DMS53 treated with DMSO at 0.1 percent for 48 hours (cell line): Measurements from ENCODE around the gene TNC.

Source experiments
- DNase-seq: peaks from one replicate; lab custom pipeline; 2025; ENCODE audit not compliant: unreplicated experiment; lab: John Stamatoyannopoulos, UW

Gene TNC

DNA sequence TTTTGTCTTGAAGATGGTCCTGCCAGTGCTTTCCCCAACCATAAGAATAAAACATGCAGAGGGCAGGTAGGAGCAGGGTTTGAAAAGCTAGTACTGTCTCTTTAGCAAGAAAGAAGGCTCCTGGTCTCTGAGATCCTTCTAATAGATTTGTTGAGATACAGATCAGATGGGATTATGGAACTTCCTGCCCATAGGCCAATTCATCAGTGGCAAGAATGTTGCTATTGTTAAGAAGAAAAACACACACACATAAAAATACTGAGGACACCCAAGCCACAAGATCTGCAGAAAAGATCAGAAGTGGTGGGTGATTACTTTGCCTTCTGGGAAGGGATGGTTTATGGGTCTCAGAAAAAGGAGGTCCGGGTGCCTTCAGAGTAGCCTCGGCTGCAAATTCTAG lies 59.8 kb downstream of the TNC start:
- DNase-seq = no peak

DNA sequence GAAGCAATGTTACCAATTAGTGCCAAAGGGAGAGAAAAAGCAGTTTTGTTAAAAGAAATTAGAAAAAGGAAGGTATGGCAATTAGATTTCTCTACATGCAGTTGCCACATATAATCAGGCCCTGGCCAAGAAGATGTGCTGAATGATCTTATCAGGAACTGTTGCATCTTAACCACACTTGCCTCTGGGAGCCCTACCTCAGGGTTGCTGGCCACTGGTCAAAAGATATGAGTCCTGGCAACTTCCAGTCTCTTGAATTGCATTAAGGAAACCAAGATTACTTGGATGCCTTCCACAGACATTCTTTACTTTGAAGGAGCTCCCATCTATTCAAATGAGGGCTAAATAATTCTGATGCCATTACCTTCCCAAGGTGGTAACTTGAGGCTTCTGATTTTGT lies 60.4 kb downstream of the TNC start:
- no peak for DNase-seq

DNA sequence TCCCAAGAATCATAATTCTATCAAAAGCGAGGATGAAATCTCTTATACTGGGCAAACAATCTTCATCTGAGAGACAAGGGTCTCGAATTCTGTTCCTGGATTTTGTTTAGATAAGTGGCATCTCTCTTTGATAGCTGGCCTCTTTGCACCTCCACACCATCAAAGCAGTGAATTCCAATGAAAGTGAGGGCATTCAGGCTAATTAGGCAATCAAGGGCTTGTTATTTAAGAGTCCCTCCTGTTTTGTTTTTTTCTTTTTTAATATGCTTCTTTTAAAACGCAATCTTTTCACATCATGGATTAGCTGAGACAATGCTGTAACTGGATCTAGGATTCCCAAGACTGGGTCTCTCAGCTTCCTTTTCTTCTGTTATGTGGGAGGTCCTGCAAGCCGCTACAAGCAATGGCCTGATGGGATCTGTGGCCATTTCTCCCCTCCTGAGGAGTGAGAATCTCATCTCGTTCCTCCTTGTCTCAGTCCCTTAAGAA lies 67.9 kb downstream of the TNC start:
- no peak for DNase-seq

DNA sequence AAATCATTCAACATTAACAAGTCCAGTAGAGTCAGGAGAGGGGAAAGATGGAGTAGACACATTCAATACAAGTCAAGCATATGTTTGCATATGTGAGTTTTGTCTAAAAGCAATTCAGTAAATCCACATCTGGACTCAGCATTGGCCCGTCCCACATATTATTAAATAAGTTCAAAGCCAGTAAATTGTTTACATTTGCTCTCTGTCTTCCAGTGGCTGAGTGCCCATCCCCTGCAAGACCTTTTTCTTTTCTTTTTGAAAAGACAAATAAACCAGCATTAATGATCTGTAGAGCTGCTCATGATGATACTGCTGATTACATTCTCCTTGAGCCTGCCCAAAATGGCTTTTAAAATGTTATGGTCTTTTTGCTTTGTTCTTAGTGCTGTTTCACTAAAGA lies 71.1 kb downstream of the TNC start:
- no peak for DNase-seq

DNA sequence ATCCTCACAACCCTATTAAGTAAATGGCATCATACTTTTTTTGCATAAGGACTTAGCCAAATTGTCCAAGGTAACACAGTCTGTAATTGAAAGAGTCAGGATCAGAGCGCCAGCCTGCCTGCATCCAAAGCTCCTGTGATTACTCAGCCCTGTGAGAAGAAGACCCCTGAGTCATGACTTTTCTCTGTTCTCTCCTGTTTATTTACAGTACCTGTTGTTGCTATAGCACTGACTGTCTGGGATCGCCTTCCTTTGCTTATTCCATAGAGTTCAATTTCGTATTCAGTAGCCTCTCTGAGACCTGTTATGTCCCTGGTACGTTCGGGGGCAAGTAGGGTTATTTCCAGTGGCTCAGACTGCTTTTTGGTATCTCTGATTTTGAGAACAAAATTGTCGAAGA lies 71.8 kb downstream of the TNC start:
- DNase-seq = no peak

DNA sequence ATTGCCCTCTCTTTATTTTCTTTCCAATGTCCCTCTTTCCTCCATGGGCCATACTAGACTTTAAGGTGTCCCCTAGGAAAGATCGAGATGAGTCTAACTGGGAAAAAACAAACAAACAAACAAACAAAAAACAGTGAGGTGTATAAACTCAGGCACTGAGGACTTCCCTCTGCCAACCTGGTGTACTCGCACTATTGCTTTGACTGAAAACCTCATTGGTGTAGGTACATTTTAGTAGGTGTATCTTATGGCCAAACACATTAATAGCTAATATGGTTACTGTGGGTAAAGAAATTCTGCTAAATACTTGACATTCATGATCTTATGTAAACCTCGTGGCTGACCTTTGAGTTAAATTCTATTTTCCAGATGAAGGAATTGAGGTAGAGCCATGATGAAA lies 74.3 kb downstream of the TNC start:
- no peak for DNase-seq

DNA sequence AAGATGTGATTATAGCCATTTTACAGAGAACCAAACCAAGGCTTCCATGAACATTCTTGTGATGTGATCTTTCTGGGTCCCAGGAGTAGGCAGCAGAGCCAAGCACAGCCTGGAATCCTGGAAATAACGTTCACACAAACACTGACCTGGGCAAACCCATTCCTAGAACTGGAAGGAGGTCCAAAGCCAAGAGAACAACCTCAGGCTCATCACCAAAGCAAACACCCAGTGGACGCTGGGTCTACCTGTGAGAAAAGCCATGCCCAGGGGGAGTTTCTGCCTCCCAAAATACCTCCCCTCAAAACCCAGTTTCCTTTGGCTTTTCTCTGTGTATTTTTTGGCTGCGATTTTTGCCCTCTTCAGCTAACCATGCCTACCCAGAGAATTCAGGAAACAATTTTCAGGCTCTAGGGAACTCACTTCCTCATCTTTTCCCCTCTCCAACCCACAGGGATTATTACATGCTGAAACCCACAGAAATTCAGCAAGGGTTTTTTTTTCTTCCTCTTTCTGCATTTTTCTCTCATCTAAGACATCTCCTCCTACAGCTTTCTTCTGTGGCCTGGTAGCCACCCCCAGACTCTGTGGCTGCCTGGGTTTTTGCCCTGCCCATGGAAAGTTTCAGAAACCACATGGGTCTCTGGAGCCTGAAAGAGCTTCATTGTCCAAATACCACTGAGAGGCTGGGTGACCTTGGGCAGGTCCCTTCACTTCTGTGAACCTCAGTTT lies 75.0 kb downstream of the TNC start:
- DNase-seq = no peak

DNA sequence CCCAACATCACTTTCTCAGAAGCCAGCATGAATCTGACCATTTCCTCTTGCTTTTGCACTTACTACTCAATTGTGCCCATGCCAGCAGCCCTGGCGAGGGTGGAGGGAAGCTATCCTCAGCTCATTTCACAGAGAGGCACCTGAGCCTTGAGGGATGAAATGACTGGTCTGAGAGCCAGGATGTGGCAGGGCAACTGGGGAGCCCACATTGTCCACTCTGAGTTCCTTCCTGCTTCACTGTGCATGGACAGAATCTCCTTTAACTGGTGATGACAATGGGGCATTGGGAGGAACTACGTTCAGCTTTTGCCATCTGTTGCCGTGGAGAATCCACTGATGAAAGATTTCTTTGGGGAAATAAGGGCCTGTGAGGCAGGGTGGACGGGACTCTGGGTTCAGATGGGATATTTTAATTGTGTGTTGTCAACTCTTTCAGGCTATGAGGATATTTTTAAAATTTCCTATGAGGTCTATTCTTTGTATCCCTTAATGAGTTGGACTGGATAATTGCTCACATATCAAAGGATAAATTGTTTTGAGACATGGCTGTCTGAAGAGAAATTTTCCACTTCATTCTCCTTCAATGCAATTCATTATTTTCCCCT lies 78.3 kb downstream of the TNC start:
- no peak for DNase-seq

DNA sequence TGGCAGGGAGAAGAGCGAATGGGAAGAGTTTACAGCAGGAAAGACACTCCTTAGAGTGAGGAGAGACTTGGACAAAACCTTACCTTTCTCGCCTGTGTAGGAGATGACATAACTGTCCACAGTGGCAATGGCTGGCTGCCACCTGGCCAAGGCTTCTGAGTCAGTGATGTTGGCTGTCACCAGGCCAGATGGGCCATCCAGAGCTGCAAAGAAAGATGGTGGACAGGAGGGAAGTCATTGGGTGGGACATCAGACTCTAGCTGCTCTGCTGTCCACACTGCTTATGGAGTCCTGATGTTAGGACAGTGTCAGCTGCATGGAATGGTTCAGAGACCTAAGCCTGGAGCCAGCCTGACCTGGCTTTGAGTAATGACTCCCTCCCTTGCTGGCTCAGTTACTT lies 79.8 kb downstream of the TNC start:
- DNase-seq = no peak

DNA sequence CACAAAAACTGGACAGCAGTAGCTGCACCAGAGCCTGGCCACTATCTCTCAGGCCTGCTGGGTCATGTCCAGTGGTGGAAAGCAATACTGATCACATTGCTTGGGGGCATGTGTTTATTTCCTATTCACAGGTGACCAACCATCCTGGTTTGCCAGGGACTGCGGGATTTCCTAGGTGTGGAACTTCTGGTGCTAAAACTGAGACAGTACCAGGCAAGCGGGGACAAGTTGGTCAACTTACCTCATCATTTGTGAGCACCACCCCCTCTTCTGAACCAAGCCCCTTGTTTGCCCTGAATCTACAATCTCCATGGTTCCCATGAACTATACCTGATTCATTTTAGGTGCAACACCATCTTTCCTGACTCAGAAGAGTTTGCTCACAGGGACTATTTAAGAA lies 81.3 kb downstream of the TNC start:
- no peak for DNase-seq

DNA sequence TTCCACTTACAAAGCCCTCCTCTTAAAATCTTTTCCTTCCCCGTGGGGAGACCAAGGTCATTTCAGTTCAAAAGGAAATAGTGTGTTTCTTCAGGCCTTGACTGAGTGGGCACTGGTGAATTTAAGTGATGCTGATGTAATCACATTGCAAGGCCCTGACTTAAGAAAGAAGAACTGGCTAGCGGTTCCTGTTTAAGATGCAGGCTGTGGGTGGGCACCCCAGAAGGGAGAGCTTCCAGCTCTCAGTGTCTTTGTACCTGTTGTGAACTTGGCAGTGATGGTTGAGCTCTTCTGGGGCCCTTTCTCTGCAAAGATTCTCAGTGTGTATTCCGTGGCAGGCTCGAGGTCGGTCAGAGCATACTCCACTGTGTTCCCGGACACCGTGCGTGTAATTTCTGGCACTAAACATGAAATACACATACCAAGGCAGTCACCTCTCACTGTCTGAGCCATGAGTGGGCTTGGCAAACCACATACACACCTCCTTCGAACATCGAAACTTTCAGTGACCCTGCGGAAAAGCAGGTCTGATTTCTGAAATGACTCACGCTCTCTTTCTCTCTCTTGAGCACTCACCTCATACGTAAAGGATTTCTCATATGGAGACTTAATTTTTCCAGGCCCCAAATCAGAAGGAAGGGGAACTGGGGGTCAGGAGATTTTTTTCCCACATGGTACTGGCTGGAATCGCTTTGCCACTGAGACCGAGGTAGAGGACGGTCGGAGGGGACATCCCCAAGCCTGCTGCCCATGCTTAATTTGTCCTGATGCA lies 81.9 kb downstream of the TNC start:
- no peak for DNase-seq

DNA sequence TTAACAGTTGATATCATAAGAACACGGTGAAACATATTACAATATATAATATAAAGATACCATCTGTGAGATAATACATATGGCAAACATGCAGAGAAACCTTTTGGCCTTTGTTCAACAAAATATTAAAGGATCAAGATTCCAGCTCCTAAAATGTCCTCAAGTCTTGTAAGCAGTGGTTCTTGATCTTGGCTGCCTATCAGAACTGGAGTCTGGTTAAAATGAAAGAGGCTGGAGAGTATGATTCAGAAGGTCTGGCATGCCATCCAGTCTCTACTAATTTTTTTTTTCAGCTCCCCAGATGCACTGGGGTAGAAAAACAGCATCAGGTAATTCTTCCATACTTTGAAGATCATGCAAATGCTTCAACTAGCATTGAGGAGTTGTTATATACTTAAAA lies 83.2 kb downstream of the TNC start:
- no peak for DNase-seq

DNA sequence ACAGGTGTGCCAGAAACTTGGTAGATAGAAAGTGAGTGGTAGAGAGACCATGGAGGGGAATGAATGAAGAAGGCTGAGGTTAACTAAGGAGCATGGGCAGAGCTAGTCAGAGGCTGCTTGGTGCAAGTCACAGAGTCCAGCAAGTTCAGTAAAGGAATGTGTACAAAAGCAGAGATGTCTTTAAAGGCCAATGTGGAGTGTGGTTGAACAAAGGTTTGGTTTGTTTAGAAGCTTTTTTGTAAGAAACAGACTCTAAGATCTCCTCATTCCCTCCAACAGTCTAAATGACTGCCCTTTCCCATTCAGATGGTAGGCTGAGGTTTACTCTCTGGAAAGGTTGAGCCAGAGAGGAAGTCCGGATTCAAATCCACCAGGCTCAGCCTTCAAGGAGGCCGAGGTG lies 84.2 kb downstream of the TNC start:
- no peak for DNase-seq

DNA sequence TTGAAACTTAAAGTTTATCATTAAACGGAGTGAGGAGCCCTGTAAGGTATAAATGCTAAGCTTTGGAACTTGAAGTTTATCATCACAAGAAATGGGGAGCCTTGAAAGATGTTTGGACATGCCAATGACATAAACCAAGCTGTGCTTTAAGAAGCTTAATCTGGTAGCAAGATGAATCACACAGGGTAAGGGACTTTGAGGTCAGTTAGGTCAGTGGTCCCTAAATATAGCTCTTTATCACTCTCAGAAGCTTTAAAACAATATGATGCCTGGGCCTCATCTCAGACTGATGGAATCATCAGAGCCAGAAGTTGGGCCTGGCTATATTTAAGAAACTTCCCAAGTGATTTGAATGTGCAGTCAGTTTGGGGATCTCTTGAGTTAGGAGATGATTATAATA lies 85.7 kb downstream of the TNC start:
- no peak for DNase-seq

DNA sequence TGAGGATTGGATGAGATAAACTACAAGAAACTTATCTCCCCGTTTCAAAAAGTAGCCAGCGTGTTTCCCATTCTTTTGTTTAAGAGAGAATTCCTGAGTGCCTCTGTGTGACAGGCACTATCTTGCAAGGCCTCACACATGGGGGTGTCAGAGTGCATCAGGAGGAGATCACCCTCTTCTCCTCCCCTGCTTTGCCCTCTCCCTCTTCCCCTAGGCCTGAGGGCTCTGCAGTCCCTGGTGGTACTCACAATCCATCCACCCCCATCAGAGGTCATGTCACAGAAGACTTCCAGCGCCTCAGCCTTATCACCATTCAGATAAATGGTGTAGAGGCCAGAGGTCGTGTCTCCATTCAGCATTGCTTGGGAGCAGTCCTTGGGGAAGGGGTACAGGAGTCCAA lies 88.0 kb downstream of the TNC start:
- no peak for DNase-seq

DNA sequence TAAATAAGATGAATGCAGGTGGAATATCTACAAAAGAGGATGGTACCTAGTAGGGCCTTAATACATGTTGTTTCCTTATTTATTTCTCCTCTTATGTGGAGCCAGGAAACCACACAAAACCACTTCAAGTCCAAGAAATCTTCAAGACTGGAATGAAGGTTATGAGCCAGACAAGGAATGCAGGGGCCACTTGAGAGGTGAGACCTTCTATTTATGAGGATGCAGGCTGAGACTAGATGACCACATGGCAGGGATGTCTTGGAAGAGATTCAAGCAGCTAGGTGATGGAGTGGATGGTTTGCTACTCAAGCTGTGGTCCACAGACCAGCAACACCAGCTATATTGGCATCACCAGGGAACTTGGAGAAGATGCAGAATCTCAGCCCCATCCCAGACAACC lies 92.2 kb downstream of the TNC start:
- DNase-seq = no peak

DNA sequence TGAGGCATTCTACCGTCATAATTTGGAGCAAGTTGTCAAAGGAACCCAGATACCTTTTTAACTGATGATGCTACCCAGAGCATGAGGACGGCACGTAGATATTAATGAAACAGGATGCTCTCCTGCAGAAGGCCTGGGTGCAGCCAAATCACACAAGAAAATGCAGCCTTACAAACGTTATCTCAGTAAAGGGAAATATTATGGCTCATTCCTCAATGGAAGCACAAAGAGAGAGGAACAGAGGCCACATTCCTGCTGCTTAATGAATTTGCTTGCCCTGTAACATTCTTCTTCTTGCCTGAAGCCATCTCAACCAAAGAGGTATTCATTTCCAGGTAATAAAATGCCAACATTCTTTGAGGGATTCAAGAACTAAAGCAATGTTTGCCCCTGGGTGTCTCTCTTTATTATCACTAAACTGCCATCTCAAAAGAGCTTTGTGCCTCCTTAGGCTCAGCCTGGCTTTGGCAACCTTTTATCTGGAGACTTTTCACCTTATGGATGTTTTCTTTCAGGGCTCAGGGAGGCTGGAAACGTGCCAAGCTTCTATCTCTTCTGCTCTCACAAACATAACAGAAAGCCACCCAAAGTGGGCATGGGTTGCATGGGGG lies 92.9 kb downstream of the TNC start:
- DNase-seq = no peak

DNA sequence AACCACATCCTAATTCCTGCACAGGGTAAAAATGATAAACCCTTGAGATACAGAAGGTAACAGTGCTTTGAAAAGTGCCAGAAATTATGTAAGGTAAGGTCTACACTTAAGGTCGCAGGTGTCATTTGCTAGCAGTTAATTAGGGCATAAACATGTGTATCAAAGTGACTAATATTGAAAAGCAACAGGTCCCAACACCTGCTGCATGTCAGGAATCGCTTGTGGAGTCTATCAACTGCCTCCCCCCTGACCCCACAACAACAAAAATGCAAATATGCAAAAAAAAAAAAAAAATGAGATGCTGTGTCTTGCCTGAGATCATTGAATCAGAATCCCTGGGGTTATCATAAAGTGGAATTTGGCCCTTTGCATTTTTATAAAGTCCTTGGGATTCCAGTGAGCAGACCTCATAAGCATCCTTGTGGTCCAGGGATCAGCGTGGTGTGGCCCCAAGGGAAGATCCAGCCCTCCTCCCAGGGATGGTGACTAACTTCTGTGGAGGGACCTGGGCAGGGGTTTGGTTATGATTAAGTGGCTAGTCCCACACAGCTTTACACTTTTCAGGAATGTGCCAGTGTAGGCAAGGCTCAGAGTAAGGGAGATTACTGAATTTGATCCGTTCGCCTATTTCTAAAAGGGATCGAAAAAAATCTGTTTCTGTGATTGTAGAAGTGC lies 95.1 kb downstream of the TNC start:
- DNase-seq = no peak

DNA sequence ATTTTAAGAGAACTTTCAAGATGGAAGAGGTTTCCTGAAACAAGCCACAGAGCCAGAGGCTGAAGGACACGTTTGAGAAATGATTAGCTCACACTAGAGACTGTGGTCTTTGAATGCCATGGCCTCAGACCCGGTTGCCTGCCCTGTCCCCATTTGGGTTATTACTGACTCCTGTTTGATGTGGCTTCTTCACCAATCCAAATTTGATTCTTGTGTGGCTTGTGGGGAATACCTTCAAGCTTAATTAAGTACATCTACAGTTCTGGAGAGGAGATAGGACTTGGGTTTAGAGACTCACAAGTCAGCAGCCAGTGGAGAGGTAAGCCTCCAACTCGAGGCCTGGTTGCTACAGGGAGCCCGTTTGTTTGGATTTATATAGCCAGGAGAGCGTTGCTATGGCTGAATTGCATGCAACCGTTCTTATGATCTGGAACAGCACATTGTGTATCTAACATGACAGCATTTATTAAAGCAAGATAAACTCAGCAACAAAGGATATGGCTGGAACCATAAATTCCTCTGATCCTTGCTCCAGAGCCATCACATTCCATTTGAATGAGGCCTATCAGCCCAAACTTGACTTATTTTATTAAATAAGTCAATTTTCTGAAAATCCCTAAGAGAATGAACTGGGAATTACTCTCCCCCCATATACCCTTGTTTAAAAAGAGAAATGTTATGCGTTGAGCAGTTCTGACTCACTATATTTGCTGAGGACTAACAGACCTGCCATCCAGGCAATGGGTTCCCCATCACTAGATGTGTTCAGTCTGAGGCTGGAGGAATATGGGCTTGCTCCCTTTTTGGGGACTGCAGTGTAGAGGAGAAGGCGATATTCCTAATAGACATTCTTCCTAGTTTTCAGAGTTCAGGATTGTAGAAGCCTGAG lies 99.2 kb downstream of the TNC start:
- DNase-seq = no peak

DNA sequence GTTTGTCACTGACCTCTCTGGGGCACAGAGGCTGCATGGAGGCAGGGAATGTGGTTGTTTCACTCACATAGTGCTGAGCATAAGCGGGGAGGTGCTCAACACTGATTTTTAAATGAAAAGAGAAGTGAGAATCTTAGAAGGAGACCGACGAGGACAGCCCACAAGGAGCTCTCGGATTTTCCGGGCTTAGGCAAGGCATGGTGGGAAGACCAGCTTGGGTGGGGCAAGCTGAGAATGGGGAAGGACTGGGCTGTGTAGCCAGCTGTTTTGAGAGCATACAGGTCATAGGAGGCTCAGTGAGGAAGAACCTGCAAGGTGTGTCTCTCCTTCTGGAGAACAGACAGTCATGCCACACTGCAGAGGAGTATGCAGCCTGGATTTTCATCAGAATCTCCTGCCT lies 101.6 kb downstream of the TNC start:
- no peak for DNase-seq
